Caco-2 (cell line): ENCODE measurements around the gene RAB20. TPM values are rescaled to one million over a fixed set of nuclear protein-coding genes. Genes with fewer than 3 reads are reported as not detected.
A peak's percentile ranks its signal among the peaks of the same experiment; 100 is the strongest.

Experiments used
- BruUV-seq: library from RNA; stranded (reverse); fragments of 400-500 nt; replicated peaks from 2 replicates; lab custom pipeline; 2021; lab: Mats Ljungman, UMichigan
- CTCF ChIA-PET: fragments of 300-600 bp; sonication (Branson Sonifier 250); formaldehyde crosslinking; loops from one replicate; lab custom pipeline; 2022; ENCODE audit warnings: antibody characterized with exemption; lab: Charles Lee
- POLR2A ChIA-PET: fragments of 300-600 bp; sonication (Branson Sonifier 250); formaldehyde crosslinking; loops from one replicate; lab custom pipeline; 2022; ENCODE audit warnings: antibody characterized with exemption; lab: Charles Lee
- DNase-seq, 2 experiments: peaks; one replicate each; pipeline versions ENCODE4 v3.0.0 to v3.0.0-alpha.2; 2020 to 2022
- H3K27me3 ChIP-seq: replicated peaks from 2 replicates; pipeline ENCODE4 v1.6.0; 2011; ENCODE audit warnings: low read length; ENCODE audit not compliant: control insufficient read depth, insufficient read depth
- H3K36me3 ChIP-seq: 2 replicates; pipeline ENCODE4 v1.5.1; 2011; ENCODE audit warnings: low read length; ENCODE audit not compliant: control insufficient read depth, insufficient read depth
- H3K4me1 ChIP-seq: fragments of 250-450 bp; sonication (Bioruptor Pico); 2 replicates; pipeline ENCODE4 v1.5.1; 2020; ENCODE audit warnings: mild to moderate bottlenecking
- H3K4me3 ChIP-seq: 2 replicates; pipeline ENCODE4 v1.5.1; 2011; ENCODE audit warnings: low read depth, mild to moderate bottlenecking, control low read depth, low read length
- H3K9me3 ChIP-seq: fragments of 250-450 bp; sonication (Bioruptor Pico); 2 replicates; pipeline ENCODE4 v1.5.1; 2020; ENCODE audit warnings: mild to moderate bottlenecking, moderate library complexity
- H3K27ac Mint-ChIP-seq: one replicate; pipeline ENCODE4 v1.8.0; 2022; ENCODE audit warnings: mixed read lengths; ENCODE audit not compliant: unreplicated experiment
- H3K27me3 Mint-ChIP-seq: one replicate; pipeline ENCODE4 v1.8.0; 2022; ENCODE audit warnings: mixed read lengths; ENCODE audit not compliant: insufficient read depth, unreplicated experiment
- H3K36me3 Mint-ChIP-seq: one replicate; pipeline ENCODE4 v1.8.0; 2022; ENCODE audit warnings: mild to moderate bottlenecking, mixed read lengths; ENCODE audit not compliant: insufficient read depth, unreplicated experiment
- H3K4me1 Mint-ChIP-seq: one replicate; pipeline ENCODE4 v1.8.0; 2022; ENCODE audit warnings: low read depth, mixed read lengths; ENCODE audit not compliant: unreplicated experiment
- H3K4me3 Mint-ChIP-seq: one replicate; pipeline ENCODE4 v1.8.0; 2022; ENCODE audit warnings: mild to moderate bottlenecking, moderate library complexity, mixed read lengths; ENCODE audit not compliant: unreplicated experiment
- H3K9me3 Mint-ChIP-seq: one replicate; pipeline ENCODE4 v1.8.0; 2022; ENCODE audit warnings: mixed read lengths; ENCODE audit not compliant: unreplicated experiment
- CTCF ChIP-seq, 2 experiments: fragments of 200-600 bp in 1 of 2; IDR thresholded peaks; 1 replicate in 1 of 2; 2 replicates in 1 of 2; pipeline versions ENCODE4 v1.5.1 to v1.8.0; 2011 to 2022; ENCODE audit warnings: antibody characterized with exemption in 1 of 2, control low read depth in 1 of 2, inconsistent platforms in 1 of 2, low read depth in 1 of 2, low read length in 1 of 2, mild to moderate bottlenecking in 1 of 2, moderate library complexity in 1 of 2; ENCODE audit not compliant: insufficient read depth in 1 of 2, severe bottlenecking in 1 of 2, unreplicated experiment in 1 of 2
- intact Hi-C: fragments of 100-400 bp; cut with micrococcal nuclease; formaldehyde crosslinking; loops from one replicate; pipeline ENCODE4 v1.10.0; 2022; ENCODE audit not compliant: unreplicated experiment
- total RNA-seq: library from RNA; stranded (reverse); gene quantifications from 2 replicates; pipeline ENCODE4 v1.2.3, GENCODE V29; 2022

RAB20 gene
- total RNA-seq, 1 experiment from 2014 or later = 37.9 TPM

DNA sequence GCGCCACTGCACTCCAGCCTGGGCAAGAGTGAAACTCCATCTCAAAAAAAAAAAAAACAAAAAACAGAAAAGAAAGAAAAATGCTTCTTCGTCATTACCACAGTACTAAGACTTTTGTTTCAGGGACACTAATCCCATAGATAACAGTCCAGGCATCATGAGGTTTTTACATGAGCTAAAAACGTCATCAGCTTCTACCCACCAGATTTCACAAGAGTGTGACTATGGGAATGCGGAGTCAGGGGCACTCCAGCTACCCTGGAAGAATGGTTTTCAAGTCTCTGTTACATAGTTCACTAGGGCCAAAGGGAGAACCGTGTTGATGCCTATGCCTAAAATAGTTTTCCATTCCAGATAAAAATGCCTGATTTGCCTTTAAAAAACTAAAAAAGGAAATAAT lies 33.2 kb downstream of the RAB20 start:
- H3K27ac Mint-ChIP-seq = peak overlapping the region; percentile 84
- Histone ChIP-seq H3K27me3 (no peaks in the 10 kb centered on the region), H3K9me3 (no peaks in the 10 kb centered on the region), H3K4me1 (peaks cover 45% of the 10 kb centered on the region), H3K36me3 (no peaks in the 10 kb centered on the region; the same call in 1 of the 2 replicates), H3K4me3 (no peak overlapping the region)
- no TSS peak for BruUV-seq
- no peak for TF ChIP-seq CTCF (IDR thresholded peaks at IDR 0.05; ENCODE audit: insufficient read depth in 1 of 2, low read depth in 1 of 2, low read length in 1 of 2, severe bottlenecking in 1 of 2, unreplicated experiment in 1 of 2)
- peaks cover 38% of the 10 kb centered on the region for H3K4me1 Mint-ChIP-seq
- no peaks in the 10 kb centered on the region for H3K27me3 Mint-ChIP-seq
- H3K9me3 Mint-ChIP-seq = no peaks in the 10 kb centered on the region
- peaks cover 44% of the 10 kb centered on the region for H3K36me3 Mint-ChIP-seq
- DNase-seq = no peak
- intact Hi-C loops = loop anchor here (5.0 kb wide), 1 partner anchor 34 kb away; the partner anchor contains the start of gene RAB20
- no peak overlapping the region for H3K4me3 Mint-ChIP-seq
- ChIA-PET POLR2A (no interaction called here), CTCF (interaction anchor here (0.7 to 2.2 kb wide), 4 partner anchors 10 to 1804 kb away, joined by 3 to 33 read pairs (median 6); no protein-coding TSS in a partner anchor)

DNA sequence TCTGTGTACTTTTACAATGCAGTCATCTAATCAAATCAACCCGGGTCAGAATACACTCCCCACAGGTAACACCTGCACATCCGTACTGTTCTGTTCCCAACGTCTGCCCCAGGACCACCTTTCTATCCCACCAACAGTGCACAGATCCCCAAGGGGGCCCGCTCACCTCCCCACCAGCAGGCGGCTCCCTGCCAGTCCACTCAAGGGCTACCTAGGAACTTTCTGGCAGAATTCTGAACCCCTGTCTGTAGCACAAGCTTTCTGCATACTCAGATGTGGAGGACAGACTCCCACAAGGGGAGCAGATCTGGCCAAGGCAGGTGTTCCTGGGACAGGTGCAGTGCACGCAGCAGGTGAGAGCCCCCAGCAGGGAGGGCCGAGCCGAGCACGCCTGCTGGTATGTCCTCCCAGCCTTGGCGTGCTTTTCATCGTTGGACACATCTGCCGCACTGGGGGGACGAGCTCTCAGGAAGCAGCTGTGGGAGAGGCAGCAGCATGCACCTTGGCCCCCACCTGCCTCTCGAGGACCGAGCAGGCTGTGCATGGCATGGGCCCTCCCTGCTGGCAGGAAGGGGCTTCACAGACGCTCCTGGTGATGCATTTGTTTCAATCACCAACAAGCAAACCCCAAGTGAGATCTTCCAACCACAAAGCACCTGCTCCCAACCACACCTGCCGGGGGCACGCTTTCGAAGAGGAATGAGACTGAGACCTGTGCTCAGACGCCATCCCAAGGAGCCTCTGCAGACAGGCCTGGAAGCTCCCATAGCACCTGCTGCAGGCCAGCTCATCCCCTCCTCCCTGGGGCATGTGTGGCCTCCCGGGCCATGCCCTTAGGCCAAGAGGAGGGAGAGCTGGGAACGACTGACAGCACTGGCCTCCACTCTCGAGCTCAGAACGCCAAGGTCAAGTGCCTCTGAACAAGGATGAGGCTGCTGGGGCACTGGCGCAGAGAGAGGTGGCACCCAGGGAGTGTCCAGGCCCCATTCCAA lies 35.9 kb downstream of the RAB20 start:
- intact Hi-C loops = loop anchor here (2.0 to 5.0 kb wide), 2 partner anchors 37 to 69 kb away; partner anchors contain the start of gene RAB20

More for the DNA sequence above, 35.9 kb downstream of the RAB20 start:
- Histone ChIP-seq H3K27me3 (no peaks in the 10 kb centered on the region), H3K4me3 (no peak overlapping the region), H3K36me3 (peaks cover 2% of the 10 kb centered on the region), H3K4me1 (peaks cover 41% of the 10 kb centered on the region), H3K9me3 (no peaks in the 10 kb centered on the region)
- no peaks in the 10 kb centered on the region for H3K9me3 Mint-ChIP-seq
- H3K4me3 Mint-ChIP-seq = no peak overlapping the region
- peak overlapping the region; percentile 84 for H3K27ac Mint-ChIP-seq
- DNase-seq = no peak
- BruUV-seq = no TSS peak
- TF ChIP-seq CTCF (IDR thresholded peaks at IDR 0.05; ENCODE audit: insufficient read depth in 1 of 2, low read depth in 1 of 2, low read length in 1 of 2, severe bottlenecking in 1 of 2, unreplicated experiment in 1 of 2) = no peak
- H3K4me1 Mint-ChIP-seq = peaks cover 38% of the 10 kb centered on the region
- peaks cover 33% of the 10 kb centered on the region for H3K36me3 Mint-ChIP-seq
- ChIA-PET POLR2A (no interaction called here), CTCF (interaction anchor here (2.0 kb wide), 1 partner anchor 70 kb away, joined by 8 read pairs; no protein-coding TSS in a partner anchor)
- H3K27me3 Mint-ChIP-seq = no peaks in the 10 kb centered on the region
